UCSD-AML1 (cell line): ENCODE measurements around the gene RCHY1.

Experiments used
- DNase-seq: peaks from one replicate; lab custom pipeline; 2025; ENCODE audit not compliant: unreplicated experiment; lab: John Stamatoyannopoulos, UW

The RCHY1 gene

GRCh38 chr4:75429208-75429607 is 85.0 kb downstream of the RCHY1 start:
- no peak for DNase-seq
